GM19324 (cell line): ENCODE measurements around the gene MARK2.
A peak's percentile ranks its signal among the peaks of the same experiment; 100 is the strongest.
"Not testable (repeated sequence)": the region's sequence is repeated elsewhere in the genome, so short reads cannot be mapped to it uniquely, and the experiment has no call there.

Source experiments
- ATAC-seq: cut with Tn5 transposase; IDR thresholded peaks from one replicate; pipeline ENCODE4 v1.9.1; 2021; ENCODE audit warnings: mild to moderate bottlenecking, moderate library complexity; ENCODE audit not compliant: unreplicated experiment, low FRiP score

MARK2 gene

DNA sequence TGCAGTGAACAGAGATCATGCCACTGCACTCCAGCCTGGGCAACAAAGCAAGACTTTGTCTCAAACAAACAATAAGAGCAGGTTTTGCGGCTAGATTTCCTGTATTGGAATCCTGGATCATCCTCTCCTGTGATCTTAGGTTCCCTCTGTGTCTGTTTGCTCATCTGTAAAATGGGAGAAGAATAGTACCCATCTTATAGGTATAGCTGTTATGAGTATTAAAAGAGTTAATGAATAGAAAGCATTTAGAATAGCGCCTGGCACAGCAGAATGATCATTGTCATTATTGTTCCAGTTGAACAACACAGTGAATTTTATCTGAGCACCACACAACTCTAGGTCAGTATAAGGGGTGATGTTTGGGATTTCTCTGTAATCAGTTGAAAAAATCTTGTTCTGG, 10.8 kb downstream of the MARK2 start:
- ATAC-seq, result no peak

- ATAC-seq, result no peak
These were observed 12.0 kb downstream of the MARK2 start for GRCh38 chr11:63850920-63851319.

DNA sequence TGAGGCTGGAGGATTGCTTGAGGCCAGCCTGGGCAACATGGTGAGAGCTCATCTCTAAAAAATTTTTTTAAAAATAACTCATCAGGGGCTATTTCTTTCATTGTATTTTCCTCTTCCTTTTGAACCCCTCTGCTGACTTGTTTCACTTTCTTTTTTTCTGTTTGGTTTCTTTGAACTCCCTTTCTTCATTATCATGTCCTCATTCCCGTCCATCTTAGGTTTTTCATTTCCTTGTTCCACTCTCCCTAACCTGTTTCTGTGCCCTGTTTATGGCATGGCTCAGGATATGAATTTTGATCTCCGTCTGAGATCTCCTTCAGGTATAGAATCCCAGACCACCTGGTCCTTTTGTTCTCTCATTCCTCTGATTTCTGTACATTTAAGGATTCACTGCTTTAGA, 12.5 kb downstream of the MARK2 start:
- no peak for ATAC-seq

DNA sequence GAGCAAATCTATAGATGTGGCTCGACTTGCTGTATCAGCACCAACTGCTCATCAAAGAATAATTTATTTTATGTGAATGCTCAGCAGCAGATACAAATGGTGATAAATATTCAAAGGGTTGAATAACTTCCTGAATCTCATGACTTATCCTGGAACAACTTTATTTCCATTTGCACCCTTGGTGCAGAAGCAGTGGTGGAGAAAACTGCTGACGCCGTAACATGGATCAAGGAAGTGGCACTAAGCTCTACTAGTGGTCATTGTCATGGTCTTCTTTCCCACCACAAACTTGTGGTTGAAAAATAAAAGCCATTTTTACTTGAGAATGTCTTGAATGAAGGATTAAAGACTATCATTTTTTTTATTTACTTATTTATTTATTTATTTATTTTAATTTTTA, 14.6 kb downstream of the MARK2 start:
- no peak for ATAC-seq

- no peak for ATAC-seq
These were observed 15.8 kb downstream of the MARK2 start for GRCh38 chr11:63854696-63855095.

DNA sequence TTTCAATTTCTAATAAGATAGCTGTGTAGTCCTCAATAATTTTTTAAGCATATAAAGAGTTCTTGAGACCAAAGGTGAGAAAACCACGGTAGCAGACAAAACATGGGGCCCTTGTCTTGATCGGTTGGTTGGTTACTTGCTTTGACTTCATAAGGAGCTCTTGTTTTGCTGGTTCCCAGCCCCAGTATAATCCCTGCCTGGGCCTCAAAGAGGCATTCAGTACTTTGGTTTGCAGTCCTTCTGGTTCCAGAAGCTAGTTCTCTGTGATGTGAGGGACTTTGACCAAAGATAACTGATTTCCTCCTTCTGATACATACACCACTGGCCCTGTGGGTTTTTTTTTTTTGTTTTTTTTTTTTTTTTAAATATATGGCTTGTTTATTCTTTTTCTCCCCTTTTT, 17.1 kb downstream of the MARK2 start:
- no peak for ATAC-seq

DNA sequence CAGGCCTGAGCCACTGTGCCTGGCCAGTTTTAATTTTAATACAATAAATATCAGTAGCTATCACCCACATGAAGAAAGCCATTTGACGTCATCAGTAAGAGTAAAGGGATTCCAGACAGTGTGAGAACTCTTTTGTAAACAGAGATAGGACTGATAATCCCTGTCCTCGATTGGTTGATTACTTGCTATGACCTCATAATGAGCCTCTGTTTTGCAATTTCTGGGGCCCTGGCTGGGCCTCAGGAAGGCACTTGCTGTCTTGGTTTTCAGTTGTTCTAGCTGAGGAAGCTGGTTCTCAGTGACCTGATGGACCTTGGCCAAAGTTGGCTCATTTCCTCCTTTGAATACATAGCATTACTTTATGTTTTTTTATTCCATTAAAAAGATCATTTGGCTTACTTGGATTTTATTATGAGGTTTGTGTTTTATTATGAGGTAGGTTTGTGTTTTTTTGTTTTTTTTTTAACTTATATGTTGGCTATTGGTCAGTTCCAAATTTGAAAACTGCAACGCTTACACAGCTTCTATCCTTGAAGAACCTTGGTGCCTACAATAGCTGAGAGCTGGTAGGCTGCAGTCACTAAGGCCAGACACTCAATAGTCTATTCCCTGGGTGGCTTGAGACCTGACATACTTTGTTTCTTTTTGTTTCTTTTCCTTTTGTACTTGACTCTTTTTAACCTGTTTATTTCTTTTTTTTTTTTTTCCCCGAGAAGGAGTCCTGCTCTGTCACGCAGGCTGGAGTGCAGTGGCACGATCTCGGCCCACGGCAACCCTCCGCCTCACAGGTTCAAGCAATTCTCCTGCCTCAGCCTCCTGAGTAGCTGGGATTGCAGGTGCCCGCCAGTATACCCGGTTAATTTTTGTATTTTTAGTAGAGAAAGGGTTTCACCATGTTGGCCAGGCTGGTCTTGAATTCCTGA, 20.0 kb downstream of the MARK2 start:
- ATAC-seq, result no peak

GRCh38 chr11:63862923-63863322, 24.0 kb downstream of the MARK2 start:
- no peak for ATAC-seq

- ATAC-seq, result not testable (repeated sequence)
These were observed 24.7 kb downstream of the MARK2 start for GRCh38 chr11:63863620-63864019.

DNA sequence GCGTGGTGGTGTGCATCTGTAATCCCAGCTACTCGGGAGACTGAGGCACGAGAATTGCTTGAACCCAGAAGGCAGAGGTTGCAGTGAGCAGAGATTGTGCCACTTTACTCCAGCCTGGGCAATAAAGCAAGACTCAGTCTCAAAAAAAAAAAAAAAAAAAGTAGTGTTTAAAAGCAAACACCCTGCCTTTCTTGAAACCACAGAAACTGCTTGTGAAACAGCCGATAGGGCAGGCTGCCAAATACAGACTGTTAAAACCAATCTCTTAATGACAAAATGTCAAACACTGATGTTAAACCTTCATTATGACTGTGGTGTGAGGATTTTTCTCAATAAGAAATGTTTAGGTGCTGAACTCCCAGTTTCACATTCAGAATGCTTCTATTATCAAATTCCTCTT, 27.3 kb downstream of the MARK2 start:
- no peak for ATAC-seq

DNA sequence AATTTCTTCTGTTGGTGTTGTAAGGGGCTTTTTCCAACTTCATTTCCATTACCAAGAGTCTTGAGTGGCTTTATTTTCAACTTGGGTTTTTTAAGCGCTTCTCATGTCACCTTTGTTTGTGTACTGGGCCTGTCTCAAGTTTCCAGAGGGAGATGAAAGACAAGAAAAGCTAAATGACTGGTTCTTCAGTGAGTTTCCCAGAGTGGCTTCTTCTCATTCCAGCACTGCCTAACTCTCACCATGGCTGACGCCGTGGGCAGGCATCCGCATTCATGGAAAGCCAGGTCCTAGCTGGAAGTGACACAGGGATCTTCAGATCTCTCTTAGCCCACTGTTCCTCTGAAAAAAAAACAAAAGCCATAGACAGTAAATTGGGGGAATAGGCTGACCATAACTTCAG, 28.6 kb downstream of the MARK2 start:
- no peak for ATAC-seq

- no peak for ATAC-seq
These were observed 29.6 kb downstream of the MARK2 start for GRCh38 chr11:63868399-63869064.

- no peak for ATAC-seq
These were observed 30.3 kb downstream of the MARK2 start for GRCh38 chr11:63869171-63869591.

DNA sequence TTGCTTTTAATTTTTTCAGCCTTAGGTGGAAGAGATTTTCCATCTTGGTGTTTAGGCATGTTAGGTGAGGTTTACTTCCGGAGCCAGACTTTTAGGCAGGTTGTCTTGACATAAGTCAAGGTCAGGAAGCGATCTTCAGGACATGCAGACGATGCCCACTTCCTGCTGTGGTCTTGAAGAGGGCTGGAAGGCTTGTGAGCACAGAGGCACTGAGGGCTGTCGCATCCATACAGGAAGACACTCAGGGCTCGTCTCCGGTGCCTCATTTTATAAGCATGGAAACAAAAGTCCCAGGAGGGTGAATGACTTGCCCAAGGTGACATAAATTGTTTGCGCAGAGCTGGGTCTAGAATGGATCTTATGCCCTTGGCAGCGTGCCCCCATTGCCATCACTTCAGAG, 30.8 kb downstream of the MARK2 start:
- ATAC-seq, result no peak

- no peak for ATAC-seq
These were observed 31.6 kb downstream of the MARK2 start for GRCh38 chr11:63870351-63871140.

- ATAC-seq, result peak; percentile 71
These were observed 33.3 kb downstream of the MARK2 start for GRCh38 chr11:63871962-63872799.

DNA sequence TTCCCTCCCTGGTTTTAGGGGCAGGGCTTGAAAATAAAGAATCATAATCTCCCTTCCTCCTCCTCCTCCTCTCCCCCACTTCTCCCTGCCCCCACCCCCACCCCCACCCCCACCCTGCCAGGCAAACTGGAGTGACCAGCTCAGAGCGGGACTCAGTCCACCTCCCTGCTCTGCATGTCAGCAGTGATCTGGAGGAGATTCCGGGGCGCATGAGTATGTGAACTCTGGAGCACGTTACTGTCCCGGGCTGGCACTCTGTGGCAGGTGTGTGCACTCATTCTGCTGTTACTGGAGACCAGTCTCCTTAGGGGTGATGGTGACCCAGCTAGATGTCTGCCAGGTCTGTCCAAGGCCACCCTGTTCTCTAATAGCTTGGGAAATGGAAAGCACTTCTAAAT, 33.9 kb downstream of the MARK2 start:
- ATAC-seq, result no peak

- no peak for ATAC-seq
These were observed 34.4 kb downstream of the MARK2 start for GRCh38 chr11:63873311-63873710.

GRCh38 chr11:63874511-63874910, 35.6 kb downstream of the MARK2 start:
- ATAC-seq, result no peak

- no peak for ATAC-seq
These were observed 36.7 kb downstream of the MARK2 start for GRCh38 chr11:63875506-63876065.
